Neural crest cell (in vitro differentiated cells): ENCODE results near the gene MAB21L2. TPM values are rescaled to one million over a fixed set of nuclear protein-coding genes. Genes with fewer than 3 reads are reported as not detected.

Source experiments
- DNase-seq: peaks from one replicate; pipeline ENCODE4 v3.0.0; 2021; ENCODE audit warnings: low read depth, mixed read lengths, low spot score
- H3K27ac Mint-ChIP-seq: one replicate; pipeline ENCODE4 v1.8.0; 2021; ENCODE audit warnings: mild to moderate bottlenecking, mixed read lengths; ENCODE audit not compliant: unreplicated experiment
- H3K27me3 Mint-ChIP-seq: 2 replicates; pipeline ENCODE4 v1.8.0; 2021; ENCODE audit warnings: low read depth, mild to moderate bottlenecking, mixed read lengths
- H3K36me3 Mint-ChIP-seq: 2 replicates; pipeline ENCODE4 v1.8.0; 2021; ENCODE audit warnings: low read depth, mild to moderate bottlenecking, mixed read lengths
- H3K4me1 Mint-ChIP-seq: 2 replicates; pipeline ENCODE4 v1.8.0; 2021; ENCODE audit warnings: mixed read lengths
- H3K4me3 Mint-ChIP-seq: one replicate; pipeline ENCODE4 v1.8.0; 2021; ENCODE audit warnings: mild to moderate bottlenecking, mixed read lengths
- H3K9me3 Mint-ChIP-seq: 2 replicates; pipeline ENCODE4 v1.8.0; 2021; ENCODE audit warnings: mixed read lengths
- CTCF ChIP-seq: fragments of 200-600 bp; sonication (generic); conservative IDR thresholded peaks from 2 replicates; pipeline ENCODE4 v1.5.0; 2021; ENCODE audit warnings: antibody characterized with exemption, mild to moderate bottlenecking
- total RNA-seq: library from RNA; stranded (reverse); gene quantifications from 2 replicates; pipeline ENCODE4 v1.2.1, GENCODE V29; 2021

MAB21L2 gene
- total RNA-seq, 1 donor from 2014 or later, result 3.5 TPM

- TF ChIP-seq CTCF, result no peak
- H3K36me3 Mint-ChIP-seq, result no peaks in the 10 kb centered on the region
- peaks cover 16% of the 10 kb centered on the region for H3K4me1 Mint-ChIP-seq
- no peaks in the 10 kb centered on the region for H3K9me3 Mint-ChIP-seq
- H3K4me3 Mint-ChIP-seq, result no peak overlapping the region
- DNase-seq, result no peak
- H3K27me3 Mint-ChIP-seq, result peaks cover 48% of the 10 kb centered on the region
- no peak overlapping the region for H3K27ac Mint-ChIP-seq
Measured at GRCh38 chr4:150588316-150588715, 6.4 kb downstream of the MAB21L2 start.

- H3K27ac Mint-ChIP-seq, result no peak overlapping the region
- peaks cover 8% of the 10 kb centered on the region for H3K4me1 Mint-ChIP-seq
- H3K27me3 Mint-ChIP-seq, result peaks cover 40% of the 10 kb centered on the region
- H3K4me3 Mint-ChIP-seq, result no peak overlapping the region
- TF ChIP-seq CTCF, result no peak
- no peaks in the 10 kb centered on the region for H3K9me3 Mint-ChIP-seq
- DNase-seq, result no peak
- H3K36me3 Mint-ChIP-seq, result no peaks in the 10 kb centered on the region
Measured at GRCh38 chr4:150589157-150589556, 7.2 kb downstream of the MAB21L2 start.

GRCh38 chr4:150590631-150591030, 8.7 kb downstream of the MAB21L2 start:
- Mint-ChIP-seq H3K4me3 (no peak overlapping the region), H3K27ac (no peak overlapping the region), H3K9me3 (no peaks in the 10 kb centered on the region), H3K36me3 (no peaks in the 10 kb centered on the region), H3K27me3 (peaks cover 25% of the 10 kb centered on the region), H3K4me1 (peaks cover 8% of the 10 kb centered on the region)
- no peak for DNase-seq
- no peak for TF ChIP-seq CTCF

- H3K9me3 Mint-ChIP-seq, result no peaks in the 10 kb centered on the region
- H3K27ac Mint-ChIP-seq, result peak overlapping the region; percentile 81
- H3K4me3 Mint-ChIP-seq, result no peak overlapping the region
- peaks cover 8% of the 10 kb centered on the region for H3K4me1 Mint-ChIP-seq
- H3K36me3 Mint-ChIP-seq, result no peaks in the 10 kb centered on the region
- no peak for DNase-seq
- H3K27me3 Mint-ChIP-seq, result peaks cover 17% of the 10 kb centered on the region
- no peak for TF ChIP-seq CTCF
Measured at GRCh38 chr4:150591406-150591805, 9.5 kb downstream of the MAB21L2 start.

- no peak for DNase-seq
- Mint-ChIP-seq H3K27me3 (peaks cover 13% of the 10 kb centered on the region), H3K4me1 (peaks cover 8% of the 10 kb centered on the region), H3K4me3 (no peak overlapping the region), H3K27ac (no peak overlapping the region), H3K36me3 (no peaks in the 10 kb centered on the region), H3K9me3 (no peaks in the 10 kb centered on the region)
- no peak for TF ChIP-seq CTCF
Measured at GRCh38 chr4:150591904-150592303, 10.0 kb downstream of the MAB21L2 start.

GRCh38 chr4:150593996-150594395, 12.0 kb downstream of the MAB21L2 start:
- Mint-ChIP-seq H3K27me3 (no peaks in the 10 kb centered on the region), H3K4me3 (no peak overlapping the region), H3K36me3 (no peaks in the 10 kb centered on the region), H3K27ac (no peak overlapping the region), H3K9me3 (no peaks in the 10 kb centered on the region), H3K4me1 (peaks cover 8% of the 10 kb centered on the region)
- no peak for TF ChIP-seq CTCF
- DNase-seq, result no peak
